DMS79 treated with DMSO at 0.1 percent for 48 hours (cell line): ENCODE measurements around the gene OTP.

ENCODE experiments used
- DNase-seq: peaks from one replicate; lab custom pipeline; 2025; lab: John Stamatoyannopoulos, UW

The OTP gene

DNA sequence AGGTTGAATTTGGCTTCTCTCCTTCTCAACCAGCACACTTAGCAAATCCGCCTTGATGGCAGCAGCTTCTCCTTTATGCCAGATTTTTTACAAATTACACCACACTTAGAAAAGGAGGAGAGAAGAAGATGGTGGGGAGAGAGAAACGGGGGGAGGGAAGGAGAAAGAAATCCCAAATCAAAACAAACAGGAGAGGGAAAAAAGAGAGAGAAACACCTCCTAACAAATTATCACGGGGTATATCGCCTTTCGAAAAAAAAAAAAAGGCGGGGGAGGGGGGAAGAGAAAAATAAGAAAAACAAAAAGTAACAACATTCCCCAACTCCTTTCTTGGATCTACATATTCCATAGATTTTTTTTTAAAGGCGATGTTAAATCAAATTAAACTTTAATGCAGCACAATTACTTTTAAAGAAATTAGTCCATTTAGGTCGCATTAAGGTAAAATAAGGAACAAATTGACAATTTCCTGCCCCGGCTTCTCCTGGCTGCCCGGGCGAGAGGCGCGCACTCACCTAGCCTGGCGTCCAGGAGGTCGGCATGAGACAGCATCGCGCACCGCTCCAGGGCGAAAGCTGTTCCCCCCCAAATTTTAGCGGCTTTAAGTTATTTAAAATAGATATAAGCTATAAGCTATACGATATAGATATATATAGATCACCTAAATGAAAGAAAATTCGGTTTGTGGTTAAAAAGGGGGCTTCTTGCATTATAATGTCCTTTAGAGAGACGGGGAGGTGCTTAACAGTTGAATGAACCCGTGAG lies at the start of gene OTP:
Gene OTP (minus strand): TSS at position 716 of the 765 bp plus-strand sequence. CDS start 164 bp downstream, at position 552.
- no peak for DNase-seq

DNA sequence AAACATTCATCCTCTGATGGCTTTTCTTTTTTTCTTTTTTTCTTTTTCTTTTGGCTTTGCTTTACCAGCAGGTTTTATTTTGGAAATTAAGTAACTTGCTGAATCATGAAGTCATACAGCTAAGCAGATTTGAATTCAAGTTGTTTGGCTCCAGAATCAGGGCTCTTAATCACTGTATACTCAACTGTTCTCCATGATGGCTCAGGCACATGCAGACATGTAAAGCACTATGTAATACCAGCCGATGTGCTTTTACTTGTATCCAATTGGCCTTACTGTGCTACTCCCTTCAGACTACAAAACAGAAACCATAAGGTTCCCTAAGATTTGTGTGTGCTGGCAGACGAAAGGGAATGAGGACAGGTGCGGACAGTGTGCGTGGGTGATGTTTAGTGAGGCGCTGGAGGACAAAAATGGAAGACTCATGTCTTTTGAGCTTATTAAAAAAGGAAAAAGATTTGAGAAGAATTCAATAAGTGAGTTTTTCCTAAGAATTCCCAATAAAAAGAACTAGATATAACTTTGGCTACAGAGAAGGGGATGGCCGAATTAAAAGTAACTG lies 44.7 kb upstream of the OTP start:
- DNase-seq = no peak

- DNase-seq = no peak
Measured at GRCh38 chr5:77670526-77670925, 32.0 kb upstream of the OTP start.

- DNase-seq = no peak
Measured at GRCh38 chr5:77669677-77670076, 31.2 kb upstream of the OTP start.

GRCh38 chr5:77663090-77663863 lies 24.8 kb upstream of the OTP start:
- DNase-seq = no peak

- DNase-seq = no peak
Measured at GRCh38 chr5:77662635-77663034, 24.1 kb upstream of the OTP start.

- DNase-seq = no peak
Measured at GRCh38 chr5:77658662-77659061, 20.1 kb upstream of the OTP start.

GRCh38 chr5:77651343-77651742 lies 12.8 kb upstream of the OTP start:
- DNase-seq = no peak

DNA sequence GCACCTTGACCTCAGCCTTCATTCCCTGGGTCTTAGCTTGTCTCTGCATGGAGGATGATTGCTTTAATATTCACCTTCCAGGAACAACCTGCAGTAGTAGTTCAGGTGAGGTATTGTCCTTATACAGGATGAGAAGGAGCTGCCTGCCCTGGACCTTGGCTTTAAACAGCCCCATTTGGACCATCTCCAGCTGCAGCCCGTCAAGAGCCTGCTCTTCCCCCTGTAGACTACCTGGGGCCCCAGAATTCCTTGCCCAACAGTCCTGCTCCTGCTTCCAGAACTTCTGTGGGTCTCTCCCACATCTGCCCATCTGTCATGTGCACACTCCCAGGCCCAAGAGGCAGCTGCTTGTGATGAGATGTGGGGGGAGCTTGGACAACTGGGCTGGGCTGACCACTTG lies 12.2 kb upstream of the OTP start:
- DNase-seq = no peak

DNA sequence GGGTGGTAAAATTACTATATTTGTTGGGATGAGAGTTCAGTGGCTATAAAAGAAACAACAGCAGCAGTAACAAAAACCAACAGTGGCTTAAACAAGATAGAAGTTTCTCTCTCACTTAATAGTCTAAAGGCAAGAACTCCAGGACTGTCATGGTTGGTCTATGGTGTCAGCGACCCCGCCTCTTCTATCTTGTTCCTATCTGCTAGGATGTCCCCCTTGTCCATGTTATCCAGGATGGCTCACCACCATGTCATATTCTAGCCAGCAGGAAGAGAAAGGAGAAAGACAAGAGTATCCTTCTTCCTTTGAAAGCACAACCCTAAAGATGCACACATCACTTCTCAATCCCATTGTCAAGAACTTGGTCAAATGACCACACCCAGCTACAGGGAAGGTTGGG lies 11.3 kb upstream of the OTP start:
- no peak for DNase-seq

- DNase-seq = no peak
Measured at GRCh38 chr5:77645995-77646639, 7.6 kb upstream of the OTP start.

DNA sequence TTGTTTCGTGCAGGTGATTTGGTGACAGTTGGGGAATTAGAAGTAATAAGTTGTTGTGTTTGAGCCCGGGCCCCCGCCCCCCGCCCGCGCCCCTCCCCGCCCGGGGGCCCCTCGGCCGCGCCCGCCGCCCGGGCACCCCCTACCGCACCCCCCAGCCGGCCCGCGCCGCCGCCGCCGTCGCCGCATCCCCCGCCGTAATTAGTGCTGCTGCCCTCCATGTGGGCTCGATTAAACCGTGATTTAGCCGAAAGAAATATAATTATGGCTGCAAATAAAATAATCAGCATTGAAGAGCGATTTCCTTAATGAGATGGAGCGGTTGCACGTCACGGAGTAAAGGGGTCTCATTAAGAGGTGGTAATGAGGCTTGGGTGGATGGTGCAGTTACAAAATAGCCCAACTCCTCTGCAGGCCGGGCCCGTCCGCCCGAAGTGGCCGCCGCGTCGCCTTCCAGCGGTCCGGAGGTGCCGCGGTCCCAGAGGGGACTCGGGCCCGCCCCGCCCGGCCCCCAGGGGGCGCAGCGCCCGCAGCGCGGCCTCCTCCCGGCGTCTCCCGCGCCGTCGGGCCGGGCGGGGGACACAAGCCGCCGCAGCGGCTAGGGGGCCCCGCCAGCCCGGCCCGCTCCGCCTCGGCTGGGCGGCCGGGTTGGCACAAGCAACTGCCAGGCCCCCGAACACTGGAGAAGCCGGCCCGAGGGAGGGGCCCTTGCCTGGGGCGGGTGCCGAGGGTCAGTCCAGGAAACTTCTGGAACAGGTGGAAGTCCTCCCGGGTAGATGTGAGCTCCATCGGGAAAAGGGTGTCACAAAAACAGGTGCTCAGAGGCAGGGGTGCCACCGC lies 6.9 kb upstream of the OTP start:
- DNase-seq = peak; percentile 1

GRCh38 chr5:77644371-77645157 lies 6.1 kb upstream of the OTP start:
- peak; percentile 9 for DNase-seq

DNA sequence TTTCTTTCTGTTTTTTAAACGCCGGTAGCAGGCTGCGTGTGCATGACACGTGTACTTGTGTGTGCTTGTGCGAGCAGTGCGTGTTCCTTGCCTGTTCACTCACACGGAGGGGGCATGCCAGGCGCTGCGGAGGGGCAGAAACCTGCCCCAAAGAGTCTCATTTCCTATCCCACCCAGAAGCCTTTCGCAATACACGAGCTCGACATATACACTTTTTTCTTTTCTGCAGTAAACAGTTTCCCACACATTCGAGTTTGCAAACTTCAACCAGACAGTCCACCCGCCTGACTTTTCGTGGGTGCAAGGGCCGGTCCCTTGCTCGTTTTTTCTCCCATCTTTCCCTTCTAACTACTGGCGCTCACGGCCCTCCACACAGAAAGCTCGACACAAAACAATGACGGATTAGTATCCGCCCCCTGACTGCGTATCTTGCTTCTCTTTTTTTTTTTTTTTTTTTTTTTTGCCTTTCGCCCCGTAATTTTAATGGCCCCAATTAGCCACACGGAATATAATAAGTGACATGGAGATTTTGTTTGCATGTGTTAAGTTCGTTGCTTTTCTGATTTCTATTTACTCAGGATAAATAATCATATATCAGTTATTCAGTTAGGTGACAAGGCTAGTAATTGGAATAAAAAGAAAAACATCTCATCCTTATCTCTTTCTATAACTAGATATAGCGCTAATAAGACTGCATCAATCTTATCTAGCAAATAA lies 5.3 kb upstream of the OTP start:
- no peak for DNase-seq

- no peak for DNase-seq
Measured at GRCh38 chr5:77642738-77643653, 4.5 kb upstream of the OTP start.

DNA sequence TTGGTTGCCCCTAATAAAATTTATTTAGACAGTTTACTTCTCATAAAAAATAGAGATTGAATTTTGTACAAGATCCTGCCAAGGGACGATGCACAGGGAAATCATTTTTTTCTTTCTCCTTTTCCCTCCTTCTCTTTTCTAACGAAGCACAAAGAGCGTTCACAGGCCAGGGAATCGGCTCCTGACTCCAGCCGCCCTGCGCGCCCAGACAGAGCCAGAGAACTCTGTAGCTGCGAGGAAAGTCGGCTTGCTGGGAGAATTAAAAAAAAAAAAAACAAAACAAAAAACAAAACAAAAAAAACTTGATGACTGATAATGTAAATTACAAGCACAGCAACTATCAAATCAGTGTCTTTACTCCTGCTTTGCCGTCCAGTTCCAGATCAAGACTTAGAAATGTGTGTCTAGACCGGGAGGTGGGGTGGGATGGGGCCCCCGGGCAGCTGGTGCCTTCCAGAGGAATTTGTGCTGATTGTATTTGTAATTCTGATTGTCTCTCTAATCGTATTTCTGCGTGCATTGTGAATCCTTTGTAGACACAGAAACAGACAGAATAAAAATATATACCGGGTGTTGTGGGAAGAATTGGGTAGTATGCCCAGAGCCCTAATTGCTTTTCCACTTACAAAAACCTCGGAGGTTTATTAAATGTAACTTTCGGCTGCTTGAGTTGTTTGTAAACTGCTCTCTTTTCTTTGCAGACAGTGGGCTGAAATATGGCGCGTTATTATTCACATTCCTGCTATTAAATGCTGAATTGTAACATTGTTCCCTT lies 3.6 kb upstream of the OTP start:
- no peak for DNase-seq

- no peak for DNase-seq
Measured at GRCh38 chr5:77641397-77641943, 3.0 kb upstream of the OTP start.
